Activated naive CD4-positive, alpha-beta T cell treated with anti-CD3 and anti-CD28 coated beads, Interleukin-2, amount 50 U/mL, for 16 hours (primary cell): ENCODE measurements around the gene BCL2L1.
A peak's percentile ranks its signal among the peaks of the same experiment; 100 is the strongest.
"Not testable (repeated sequence)": the region's sequence is repeated elsewhere in the genome, so short reads cannot be mapped to it uniquely, and the experiment has no call there.

Source experiments
- DNase-seq: peaks from one replicate; pipeline ENCODE4 v3.0.0-alpha.2; 2020

BCL2L1 gene

GRCh38 chr20:31722257-31723068 is at the start of gene BCL2L1:
Gene BCL2L1, minus strand, starts transcription at chr20:31722868. Its CDS starts 650 bp downstream, at chr20:31722218.
- peak; percentile 71 for DNase-seq

- DNase-seq = no peak
Observed at GRCh38 chr20:31770243-31770642, 47.6 kb upstream of the BCL2L1 start.

- DNase-seq = no peak
Observed at GRCh38 chr20:31769681-31770080, 47.0 kb upstream of the BCL2L1 start.

DNA sequence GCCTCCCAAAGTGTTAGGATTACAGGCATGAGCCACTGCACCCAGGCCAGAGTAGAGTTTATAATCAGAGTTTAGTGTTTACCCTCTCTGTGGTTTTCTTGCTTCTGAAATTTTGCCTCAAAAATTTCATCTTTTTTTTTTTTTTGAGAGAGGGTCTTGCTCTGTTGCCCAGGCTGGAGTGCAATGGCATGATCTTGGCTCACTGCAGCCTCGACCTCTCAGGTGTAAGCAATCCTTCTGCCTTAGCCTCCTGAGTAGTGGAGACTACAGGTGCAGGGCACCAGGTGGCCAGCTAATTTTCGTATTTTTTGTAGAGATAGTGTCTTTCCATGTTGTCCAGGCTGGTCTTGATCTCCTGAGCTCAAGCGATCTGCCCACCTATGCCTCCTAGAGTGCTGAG is 45.1 kb upstream of the BCL2L1 start:
- no peak for DNase-seq

GRCh38 chr20:31764641-31765305 is 42.1 kb upstream of the BCL2L1 start:
- DNase-seq = no peak

DNA sequence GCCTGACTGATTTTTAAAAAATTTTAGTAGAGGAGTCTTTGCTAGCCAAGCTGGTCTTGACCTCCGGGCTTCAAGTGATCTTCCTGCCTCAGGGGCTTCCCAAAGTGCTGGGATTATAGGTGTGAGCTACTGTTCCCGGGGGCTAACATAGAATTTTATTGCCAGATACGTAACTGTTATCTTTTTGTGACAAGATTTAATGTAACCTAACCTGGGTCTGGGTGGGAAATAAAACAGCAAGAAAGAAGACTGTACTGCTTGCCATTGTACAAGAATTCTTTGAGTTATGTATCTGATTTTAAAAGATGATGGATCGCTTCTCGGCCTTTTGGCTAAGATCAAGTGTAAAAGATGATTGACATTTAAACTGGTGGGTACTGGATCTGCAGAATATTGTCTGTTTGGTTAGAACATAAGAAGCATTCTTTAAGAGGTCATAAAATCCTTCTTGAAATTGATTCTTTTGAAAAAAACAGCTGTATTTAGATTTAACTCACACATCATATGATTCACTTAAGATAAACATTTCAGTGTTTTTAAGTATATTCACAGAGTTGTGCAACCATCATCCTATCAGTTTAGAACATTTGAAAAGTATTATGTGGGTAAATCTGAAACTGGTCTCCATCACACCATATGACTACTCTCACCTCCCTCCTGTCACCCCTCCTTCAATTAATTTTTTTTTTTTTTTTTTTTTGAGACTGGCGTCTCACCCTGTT is 38.0 kb upstream of the BCL2L1 start:
- DNase-seq = no peak

DNA sequence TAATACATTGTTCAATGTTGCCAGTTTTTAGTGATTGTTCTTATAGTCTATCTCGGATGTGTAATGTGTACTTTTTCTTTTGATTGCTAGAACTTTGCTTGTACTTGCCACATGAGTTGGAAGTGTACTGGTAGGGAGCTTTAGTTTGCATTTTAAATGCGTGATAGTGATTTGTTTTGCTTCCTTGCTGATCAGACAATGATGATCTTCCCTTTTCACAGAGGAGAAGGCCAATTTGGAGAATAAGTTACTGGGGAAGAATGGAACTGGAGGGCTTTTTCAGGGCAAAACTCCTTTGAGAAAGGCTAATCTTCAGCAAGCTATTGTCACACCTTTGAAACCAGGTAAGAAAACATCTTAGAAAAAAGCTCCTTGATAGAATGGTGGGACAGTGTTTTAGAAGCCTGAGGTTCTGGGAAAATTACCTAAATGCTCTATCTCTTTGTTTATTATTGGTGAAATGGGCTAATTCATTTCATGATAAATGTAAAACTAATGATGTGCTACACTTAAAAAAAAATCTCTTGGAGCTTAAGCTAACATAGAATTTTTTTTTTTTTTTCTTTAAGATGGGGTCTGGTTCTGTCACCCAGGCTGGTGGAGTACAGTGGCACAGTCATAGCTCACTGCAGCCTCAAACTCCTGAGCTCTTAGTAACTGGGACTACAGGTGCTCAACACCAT is 37.3 kb upstream of the BCL2L1 start:
- no peak for DNase-seq

DNA sequence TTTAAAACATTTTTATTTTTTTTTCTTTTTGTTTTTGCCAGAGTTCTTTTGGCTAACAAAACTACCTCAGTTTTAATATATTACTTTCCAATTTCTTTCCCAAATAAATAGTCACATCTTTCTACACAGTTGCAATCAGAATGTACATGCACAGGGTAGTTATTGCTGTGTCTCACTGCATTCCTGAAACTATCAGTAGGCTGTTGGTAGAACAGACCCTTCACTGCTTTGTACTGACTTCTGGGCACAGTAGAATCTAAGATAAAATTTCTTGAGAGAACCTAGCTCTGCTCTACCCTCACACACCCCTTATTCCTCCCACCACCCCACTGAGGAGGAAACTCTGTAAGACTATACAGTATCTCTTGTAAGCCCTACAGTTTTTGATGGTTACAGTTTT is 36.3 kb upstream of the BCL2L1 start:
- no peak for DNase-seq

DNA sequence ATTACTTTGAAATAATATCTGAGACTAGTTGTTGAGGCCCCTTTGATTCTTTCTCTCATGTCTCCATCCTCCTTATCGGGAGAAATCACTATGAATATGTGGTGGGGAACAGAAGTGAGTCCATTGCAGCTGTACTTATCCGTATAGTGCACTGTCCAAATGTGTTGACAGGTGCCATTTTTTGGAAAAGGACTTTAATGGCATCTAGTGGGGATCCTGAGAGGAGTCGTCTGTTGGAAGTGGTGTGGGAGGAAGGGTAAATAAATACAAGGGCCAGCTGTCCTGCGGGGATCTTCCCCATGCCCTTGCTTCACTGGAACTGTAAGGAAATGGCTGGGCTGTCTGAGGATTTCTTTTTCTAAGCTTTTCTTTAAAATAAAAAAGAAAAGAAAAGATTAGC is 35.9 kb upstream of the BCL2L1 start:
- DNase-seq = no peak

DNA sequence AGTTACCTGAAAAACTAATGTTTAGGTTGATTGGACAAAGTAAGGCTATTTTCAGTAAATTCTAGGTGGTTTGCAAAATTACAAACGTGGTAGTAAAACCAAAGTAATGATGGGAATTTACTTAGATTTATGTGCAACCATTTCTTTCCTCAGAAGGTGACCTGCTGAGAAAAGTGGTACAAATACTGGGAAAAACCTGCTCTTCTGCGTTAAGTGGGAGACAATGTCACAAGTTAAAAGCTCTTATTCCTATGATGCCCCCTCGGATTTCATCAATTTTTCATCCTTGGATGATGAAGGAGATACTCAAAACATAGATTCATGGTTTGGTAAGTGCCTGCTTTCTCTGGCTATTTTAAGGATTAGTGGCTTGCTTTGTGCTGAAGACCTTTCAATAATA is 34.6 kb upstream of the BCL2L1 start:
- no peak for DNase-seq

DNA sequence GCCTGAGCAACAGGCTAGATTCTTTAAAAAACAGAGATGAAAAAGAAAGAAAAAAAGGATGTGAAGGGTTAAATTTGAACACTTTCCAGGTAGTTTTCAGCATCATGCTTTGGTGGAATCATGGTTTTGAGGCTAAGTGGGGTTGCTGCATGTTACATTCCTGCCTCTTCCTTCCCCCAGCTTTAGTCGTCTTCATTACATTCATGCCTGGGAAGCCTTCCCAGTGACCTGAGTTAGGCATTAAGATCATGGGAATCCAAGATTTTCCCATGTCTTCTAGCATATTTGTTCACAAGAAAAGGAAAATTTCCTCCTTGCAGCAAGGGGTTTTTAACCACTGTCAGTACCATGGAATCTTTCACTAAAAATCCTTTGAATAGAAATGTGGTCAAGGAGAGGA is 28.5 kb upstream of the BCL2L1 start:
- no peak for DNase-seq

DNA sequence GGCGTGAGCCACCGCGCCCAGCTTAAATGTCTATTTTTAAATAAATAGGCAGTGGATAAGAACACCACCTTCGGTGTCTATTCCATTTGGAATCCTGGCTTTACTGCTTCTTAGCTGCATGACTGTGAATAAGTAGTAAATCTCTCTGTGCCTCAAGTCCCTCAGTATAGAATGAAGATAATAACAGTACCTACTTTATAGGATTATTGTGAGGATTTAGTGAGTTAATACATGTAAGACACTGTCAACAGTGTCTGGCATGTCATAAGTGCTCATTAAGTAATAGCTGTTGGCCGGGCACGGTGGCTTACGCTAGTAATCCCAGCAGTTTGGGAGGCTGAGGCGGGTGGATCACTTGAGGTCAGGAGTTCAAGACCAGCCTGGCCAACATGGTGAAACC is 26.6 kb upstream of the BCL2L1 start:
- DNase-seq = no peak

GRCh38 chr20:31747640-31748039 is 25.0 kb upstream of the BCL2L1 start:
- no peak for DNase-seq

DNA sequence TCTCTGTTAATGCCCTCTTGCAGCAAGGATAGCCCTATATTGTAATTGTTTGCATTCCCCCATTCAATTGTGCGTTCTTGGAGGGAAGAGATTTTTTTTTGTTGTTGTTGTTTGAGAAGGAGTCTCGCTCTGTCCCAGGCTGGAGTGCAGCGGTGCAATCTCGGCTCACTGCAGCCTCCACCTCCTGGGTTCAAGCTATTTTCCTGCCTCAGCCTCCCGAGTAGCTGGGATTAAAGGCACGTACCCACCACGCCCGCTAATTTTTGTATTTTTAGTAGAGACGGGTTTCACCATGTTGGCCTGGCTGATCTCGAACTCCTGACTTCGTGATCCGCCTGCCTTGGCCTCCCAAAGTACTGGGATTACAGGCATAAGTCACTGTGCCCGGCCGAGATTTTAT is 24.4 kb upstream of the BCL2L1 start:
- DNase-seq = not testable (repeated sequence)

GRCh38 chr20:31746068-31746878 is 23.6 kb upstream of the BCL2L1 start:
- no peak for DNase-seq

DNA sequence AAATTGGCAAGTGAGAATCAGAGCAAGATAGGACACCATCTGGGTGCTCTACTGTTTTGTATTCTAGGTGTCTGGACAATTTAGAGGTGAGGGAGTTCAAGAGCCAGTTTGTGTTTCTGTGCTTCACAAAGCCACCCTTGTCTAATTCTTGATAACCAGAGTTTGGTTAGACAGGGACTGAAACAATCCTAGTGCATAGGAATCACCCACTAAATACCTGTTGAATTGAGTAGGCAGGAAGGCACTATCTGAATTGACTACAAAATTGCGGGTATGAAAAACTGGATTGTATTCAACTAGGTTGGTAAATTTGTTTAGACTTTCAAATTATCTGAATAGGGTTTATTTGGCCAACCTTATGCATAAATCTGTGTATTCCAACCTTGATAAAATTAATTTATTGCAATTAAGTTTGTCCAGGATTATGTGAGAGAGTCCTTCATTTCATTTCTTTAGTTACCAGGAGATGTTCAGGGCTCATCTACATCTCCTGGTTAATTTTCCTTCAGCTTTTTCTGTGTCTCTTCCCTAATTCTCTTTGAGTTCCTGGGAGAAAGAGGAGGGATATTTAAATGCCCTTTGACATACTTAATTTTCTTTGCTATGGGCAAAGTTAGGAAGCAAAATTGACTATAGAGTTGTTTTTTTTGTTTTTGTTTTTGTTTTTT is 18.1 kb upstream of the BCL2L1 start:
- DNase-seq = no peak

DNA sequence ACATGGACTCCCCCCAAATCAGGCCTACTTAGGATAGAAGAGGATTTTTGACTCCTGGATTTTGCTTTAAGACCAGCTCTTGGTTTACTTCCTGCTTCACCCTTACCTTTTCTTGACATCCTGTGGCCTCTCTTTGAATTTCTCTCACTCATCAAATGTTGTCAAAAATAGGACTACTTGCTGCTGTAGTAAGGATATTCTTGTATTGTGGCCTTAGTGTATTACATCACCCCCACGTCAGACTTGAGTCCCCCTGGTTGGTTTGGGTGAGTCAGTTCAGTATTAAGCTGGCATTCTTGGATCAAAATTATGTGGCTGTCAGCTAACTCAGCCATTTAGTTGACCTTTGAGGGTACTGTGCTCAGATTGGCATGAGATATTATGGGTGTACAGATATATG is 17.5 kb upstream of the BCL2L1 start:
- no peak for DNase-seq

DNA sequence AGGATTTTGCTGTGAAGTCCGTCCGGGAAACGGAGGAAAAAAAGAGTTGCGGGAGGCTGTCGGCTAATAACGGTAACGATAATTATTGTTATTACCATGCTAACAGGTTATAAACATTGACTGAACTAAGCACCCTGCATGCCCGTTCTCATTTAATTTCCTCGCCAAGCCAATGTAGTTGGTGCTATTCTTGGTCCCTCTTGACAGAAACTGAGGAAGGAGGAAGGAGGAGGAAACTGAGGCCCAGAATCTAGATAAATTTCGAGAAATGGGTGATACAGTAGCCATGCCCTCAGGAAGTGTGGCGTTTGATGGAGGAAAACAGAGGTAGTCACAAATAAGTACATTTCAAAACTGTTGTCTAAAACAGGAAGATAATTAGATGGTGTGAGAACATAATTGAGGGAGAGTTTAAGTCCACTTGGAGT is 16.9 kb upstream of the BCL2L1 start:
- no peak for DNase-seq

- DNase-seq = peak; percentile 87
Observed at GRCh38 chr20:31738729-31739549, 16.3 kb upstream of the BCL2L1 start, which contains the start of gene TPX2. Gene TPX2, plus strand, starts transcription at chr20:31739290. Its CDS starts 18,187 bp downstream, at chr20:31757477.

DNA sequence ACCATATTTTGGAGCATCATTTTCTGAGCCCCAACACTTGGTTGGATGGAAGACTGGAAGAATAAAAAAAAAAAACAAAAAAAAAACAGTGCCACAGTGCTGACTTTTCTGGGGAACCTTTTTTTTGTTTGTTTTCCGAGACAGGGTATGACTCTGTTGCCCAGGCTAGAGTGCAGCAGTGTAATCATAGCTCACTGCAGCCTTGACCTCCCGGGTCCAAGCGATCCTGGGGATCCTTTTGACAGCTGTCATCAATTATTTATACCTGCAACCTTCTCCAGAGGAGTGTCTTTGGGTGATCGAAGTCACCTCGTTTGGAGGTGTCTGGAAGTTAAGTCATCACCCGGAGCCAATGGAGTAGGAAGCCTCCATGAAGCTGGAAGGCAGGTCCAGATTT is 8.7 kb upstream of the BCL2L1 start:
- no peak for DNase-seq
